BE2C (cell line): Measurements from ENCODE around the gene IFITM1.
"Not testable (repeated sequence)": the region's sequence is repeated elsewhere in the genome, so short reads cannot be mapped to it uniquely, and the experiment has no call there.

Experiments used
- DNase-seq: peaks from one replicate; pipeline ENCODE4 v3.0.0-alpha.2; 2020
- H3K27me3 ChIP-seq: fragments of 250-450 bp; sonication (Bioruptor Pico); 2 replicates; pipeline ENCODE4 v1.5.1; 2020; ENCODE audit warnings: mild to moderate bottlenecking
- H3K36me3 ChIP-seq: fragments of 250-450 bp; sonication (Bioruptor Pico); 2 replicates; pipeline ENCODE4 v1.5.1; 2020; ENCODE audit warnings: mild to moderate bottlenecking
- H3K4me1 ChIP-seq: fragments of 250-450 bp; sonication (Bioruptor Pico); 2 replicates; pipeline ENCODE4 v1.5.1; 2020
- H3K4me3 ChIP-seq: 2 replicates; pipeline ENCODE4 v1.5.1; 2011; ENCODE audit warnings: low read depth, low read length
- H3K9me3 ChIP-seq: fragments of 250-450 bp; sonication (Bioruptor Pico); 2 replicates; pipeline ENCODE4 v1.5.1; 2020
- TF ChIP-seq, protein P1 (sequence below): IDR thresholded peaks from 2 replicates; pipeline ENCODE4 v1.5.1; 2012; ENCODE audit warnings: mild to moderate bottlenecking, low read depth, low read length

IFITM1 gene

DNA sequence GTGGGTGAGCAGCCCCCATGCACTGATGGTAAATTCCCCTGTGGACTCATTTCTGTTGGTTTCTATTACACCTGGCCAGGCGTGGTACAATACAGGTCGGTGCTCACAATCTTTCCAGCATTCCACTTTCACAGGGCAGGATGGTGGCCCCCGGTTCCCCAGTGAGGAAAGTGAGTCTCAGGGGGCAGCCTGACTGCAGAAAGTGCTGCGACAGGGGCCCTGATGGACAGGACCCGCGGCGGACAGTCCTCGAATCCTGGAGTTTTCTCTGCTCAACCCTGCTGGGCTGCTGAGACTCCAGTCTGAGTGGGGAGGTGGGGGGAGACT, 28.0 kb upstream of the IFITM1 start:
- TF ChIP-seq, protein P1, sequence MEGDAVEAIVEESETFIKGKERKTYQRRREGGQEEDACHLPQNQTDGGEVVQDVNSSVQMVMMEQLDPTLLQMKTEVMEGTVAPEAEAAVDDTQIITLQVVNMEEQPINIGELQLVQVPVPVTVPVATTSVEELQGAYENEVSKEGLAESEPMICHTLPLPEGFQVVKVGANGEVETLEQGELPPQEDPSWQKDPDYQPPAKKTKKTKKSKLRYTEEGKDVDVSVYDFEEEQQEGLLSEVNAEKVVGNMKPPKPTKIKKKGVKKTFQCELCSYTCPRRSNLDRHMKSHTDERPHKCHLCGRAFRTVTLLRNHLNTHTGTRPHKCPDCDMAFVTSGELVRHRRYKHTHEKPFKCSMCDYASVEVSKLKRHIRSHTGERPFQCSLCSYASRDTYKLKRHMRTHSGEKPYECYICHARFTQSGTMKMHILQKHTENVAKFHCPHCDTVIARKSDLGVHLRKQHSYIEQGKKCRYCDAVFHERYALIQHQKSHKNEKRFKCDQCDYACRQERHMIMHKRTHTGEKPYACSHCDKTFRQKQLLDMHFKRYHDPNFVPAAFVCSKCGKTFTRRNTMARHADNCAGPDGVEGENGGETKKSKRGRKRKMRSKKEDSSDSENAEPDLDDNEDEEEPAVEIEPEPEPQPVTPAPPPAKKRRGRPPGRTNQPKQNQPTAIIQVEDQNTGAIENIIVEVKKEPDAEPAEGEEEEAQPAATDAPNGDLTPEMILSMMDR, result no peak
- Histone ChIP-seq H3K27me3 (peaks cover 31% of the 10 kb centered on the region), H3K36me3 (no peaks in the 10 kb centered on the region), H3K4me3 (no peak overlapping the region), H3K9me3 (no peaks in the 10 kb centered on the region), H3K4me1 (no peaks in the 10 kb centered on the region)
- no peak for DNase-seq

DNA sequence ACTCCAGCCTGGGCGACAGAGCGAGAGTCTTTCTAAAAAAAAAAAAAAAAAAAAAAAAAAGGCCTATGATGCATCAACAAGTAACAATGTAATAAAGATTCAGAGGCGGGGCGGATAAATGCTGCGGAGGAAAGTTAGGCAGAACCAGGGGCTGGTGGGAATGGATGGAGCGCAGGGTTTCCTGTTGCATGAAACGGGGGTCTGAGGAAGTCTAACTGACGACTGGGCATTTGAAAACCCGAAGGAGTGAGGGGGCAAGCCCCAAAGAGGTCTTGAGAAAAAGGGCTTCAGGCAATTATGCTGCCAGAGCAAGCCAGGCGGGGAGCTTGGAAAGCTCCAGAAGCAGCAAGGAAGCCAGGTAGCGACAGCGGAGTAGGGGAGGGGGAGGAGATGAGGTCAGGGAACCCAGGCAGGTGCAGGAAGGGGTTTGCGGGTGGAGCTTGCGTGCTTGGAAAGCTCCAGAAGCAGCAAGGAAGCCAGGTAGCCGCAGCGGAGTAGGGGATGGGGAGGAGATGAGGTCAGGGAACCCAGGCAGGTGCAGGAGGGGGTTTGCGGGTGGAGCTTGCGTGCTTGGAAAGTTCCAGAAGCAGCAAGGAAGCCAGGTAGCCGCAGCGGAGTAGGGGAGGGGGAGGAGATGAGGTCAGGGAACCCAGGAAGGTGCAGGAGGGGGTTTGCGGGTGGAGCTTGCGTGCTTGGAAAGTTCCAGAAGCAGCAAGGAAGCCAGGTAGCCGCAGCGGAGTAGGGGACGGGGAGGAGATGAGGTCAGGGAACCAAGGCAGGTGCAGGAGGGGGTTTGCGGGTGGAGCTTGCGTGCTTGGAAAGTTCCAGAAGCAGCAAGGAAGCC, 26.6 kb upstream of the IFITM1 start:
- H3K27me3 ChIP-seq, result peaks cover 17% of the 10 kb centered on the region
- H3K9me3 ChIP-seq, H3K4me3 ChIP-seq, H3K36me3 ChIP-seq, DNase-seq, H3K4me1 ChIP-seq: not testable (repeated sequence)

DNA sequence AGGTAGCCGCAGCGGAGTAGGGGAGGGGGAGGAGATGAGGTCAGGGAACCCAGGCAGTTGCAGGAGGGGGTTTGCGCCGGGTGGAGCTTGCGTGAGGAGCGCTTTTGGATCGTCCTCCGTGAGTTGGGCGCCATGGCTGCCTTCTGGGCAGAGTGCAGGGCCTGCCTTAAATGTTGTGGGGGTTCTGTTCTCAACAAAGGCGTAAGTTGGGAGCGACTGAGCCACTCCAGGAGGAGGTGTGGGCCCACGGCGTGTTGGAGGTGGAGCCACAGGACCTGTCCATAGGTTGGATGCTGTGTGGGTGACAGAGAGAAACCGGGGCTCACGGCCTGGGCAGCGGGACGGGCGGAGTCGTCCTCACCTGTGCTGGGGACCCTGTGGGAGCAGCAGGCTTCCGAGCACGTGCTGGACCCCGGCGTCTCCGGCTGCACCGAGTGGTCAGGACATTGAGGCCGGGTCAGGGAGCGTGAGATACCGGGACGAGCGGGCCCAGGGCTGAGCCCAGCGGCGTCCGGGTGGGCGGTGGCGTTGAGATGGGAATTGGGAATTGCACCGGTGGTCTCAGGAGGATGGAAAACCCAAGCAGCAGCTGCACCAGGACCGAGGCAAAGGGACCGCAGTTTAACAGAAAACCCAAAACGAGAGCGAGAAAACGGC, 25.9 kb upstream of the IFITM1 start:
- Histone ChIP-seq H3K4me1 (no peaks in the 10 kb centered on the region), H3K27me3 (peaks cover 11% of the 10 kb centered on the region), H3K4me3 (no peak overlapping the region), H3K9me3 (no peaks in the 10 kb centered on the region), H3K36me3 (no peaks in the 10 kb centered on the region)
- TF ChIP-seq, protein P1, result no peak
- DNase-seq, result no peak

DNA sequence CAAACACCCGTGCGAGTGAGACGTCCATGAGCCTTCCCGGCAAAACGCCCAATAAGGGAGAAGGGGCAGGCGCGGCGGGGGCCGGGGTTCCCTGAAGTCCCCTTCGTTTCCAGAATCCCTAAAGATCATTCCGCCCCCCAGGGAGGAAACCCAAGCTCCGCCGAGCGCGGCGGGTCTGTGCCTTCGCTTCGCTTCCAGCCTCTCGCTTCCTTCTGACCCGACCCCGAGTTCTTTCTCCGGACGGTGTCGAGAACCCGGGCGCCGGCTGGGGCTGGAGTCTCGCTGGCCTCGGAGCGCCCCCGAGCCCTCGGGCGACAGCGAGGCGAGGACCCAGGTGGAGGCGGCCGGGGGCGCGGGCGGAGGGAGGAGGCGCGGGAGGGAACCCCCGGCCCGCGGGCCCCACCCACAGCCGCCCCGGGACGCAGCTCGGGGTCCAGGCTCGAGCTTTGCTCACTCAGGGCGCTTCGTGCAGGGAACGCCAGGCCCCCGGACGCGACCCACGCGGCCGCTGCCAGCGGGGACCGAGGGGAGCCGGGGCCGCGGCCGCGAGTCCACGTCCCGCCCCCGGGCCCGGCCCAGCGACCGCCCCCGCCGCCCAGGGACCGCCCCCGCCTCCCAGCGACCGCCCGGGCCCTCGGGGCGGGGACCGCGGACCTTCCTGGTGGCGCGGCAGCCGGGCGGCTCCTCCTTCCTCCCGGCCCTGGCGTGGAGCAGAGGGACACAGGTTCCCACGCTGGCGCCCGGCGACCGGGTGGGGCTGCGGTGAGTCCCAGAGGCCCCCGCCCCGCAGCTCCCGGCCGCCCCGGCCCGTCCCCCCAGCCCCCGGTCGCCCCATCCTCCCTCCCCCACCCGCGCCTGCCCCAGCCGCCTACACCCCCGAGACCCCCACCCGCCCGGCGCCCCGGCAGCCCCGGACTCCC, 25.1 kb upstream of the IFITM1 start, which contains the start of gene PGGHG:
TSS of gene PGGHG (plus strand) at position 649 of the 920 bp plus-strand sequence. CDS start 691 bp downstream, outside the sequence.
- Histone ChIP-seq H3K9me3 (no peaks in the 10 kb centered on the region), H3K27me3 (peaks cover 11% of the 10 kb centered on the region), H3K4me1 (no peaks in the 10 kb centered on the region), H3K36me3 (no peaks in the 10 kb centered on the region), H3K4me3 (no peak within 1 kb of the TSS)
- DNase-seq, result peak; percentile 39
- TF ChIP-seq, protein P1, result no peak

DNA sequence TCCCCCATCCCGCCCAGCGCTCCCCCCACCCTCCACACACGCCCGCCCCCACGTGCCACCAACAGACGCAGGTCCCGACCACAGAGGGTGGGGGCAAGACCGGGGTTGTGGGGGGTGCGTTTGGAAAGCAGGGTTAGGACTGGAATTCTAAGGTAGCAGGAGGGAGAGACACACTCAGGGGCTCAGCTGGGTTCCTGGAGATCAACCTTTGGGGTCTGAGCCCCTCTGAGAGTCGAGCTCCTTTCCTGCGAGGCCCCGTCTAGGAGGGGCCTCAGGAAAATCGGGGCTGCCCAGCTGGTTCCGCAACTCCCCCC, 24.5 kb upstream of the IFITM1 start:
- Histone ChIP-seq H3K9me3 (no peaks in the 10 kb centered on the region), H3K4me1 (no peaks in the 10 kb centered on the region), H3K36me3 (no peaks in the 10 kb centered on the region), H3K4me3 (no peak overlapping the region), H3K27me3 (peaks cover 11% of the 10 kb centered on the region)
- TF ChIP-seq, protein P1, result no peak
- no peak for DNase-seq
